A673 (cell line): Measurements from ENCODE around the gene STX8.

Source experiments
- EZH2 ChIP-seq: fragments of 200-600 bp; sonication (generic); IDR thresholded peaks from 2 replicates; pipeline ENCODE4 v1.6.1; 2017; ENCODE audit warnings: borderline replicate concordance, low read depth, mild to moderate bottlenecking, mixed read lengths, antibody characterized with exemption, low read length; ENCODE audit not compliant: poor library complexity, severe bottlenecking
- TF ChIP-seq, protein P1 (sequence below): fragments of 300-800, 200-600 bp; sonication (generic); conservative IDR thresholded peaks from 2 replicates; pipeline ENCODE4 v1.5.1; 2017; ENCODE audit warnings: low read depth, mild to moderate bottlenecking, antibody characterized with exemption, low read length, moderate library complexity, mixed read lengths

DNA sequence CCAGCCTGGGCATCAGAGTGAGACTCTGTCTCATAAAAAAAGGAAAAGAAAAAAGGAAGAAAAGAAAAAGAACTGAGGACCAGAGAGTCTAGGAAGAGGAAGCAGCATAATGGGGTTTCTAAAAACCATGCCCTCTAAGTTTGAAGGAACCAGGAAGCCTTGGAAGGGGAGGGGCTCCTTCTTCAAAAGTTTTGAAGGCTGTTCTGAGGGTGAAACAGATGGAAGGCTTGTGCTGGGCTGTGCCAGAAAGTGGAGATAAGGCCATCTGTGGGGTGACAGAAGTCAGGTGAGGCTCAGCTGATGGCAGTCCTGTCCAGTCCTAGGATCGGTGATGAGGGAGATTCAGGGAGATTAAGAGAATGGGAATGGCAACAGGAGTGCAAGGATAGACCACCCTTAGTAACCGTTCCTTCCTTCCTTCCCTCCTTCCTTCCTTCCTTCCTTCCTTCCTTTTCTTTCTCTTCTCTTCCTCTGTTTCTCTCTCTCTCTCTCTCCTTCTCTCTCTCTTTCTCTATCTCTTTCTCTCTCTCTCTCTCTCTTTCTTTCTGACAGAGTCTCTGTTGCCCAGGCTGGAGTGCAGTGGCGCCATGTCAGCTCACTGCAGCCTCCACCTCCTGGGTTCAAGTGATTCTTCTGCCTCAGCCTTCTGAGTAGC lies 371.7 kb downstream of the STX8 start:
- TF ChIP-seq, protein P1, sequence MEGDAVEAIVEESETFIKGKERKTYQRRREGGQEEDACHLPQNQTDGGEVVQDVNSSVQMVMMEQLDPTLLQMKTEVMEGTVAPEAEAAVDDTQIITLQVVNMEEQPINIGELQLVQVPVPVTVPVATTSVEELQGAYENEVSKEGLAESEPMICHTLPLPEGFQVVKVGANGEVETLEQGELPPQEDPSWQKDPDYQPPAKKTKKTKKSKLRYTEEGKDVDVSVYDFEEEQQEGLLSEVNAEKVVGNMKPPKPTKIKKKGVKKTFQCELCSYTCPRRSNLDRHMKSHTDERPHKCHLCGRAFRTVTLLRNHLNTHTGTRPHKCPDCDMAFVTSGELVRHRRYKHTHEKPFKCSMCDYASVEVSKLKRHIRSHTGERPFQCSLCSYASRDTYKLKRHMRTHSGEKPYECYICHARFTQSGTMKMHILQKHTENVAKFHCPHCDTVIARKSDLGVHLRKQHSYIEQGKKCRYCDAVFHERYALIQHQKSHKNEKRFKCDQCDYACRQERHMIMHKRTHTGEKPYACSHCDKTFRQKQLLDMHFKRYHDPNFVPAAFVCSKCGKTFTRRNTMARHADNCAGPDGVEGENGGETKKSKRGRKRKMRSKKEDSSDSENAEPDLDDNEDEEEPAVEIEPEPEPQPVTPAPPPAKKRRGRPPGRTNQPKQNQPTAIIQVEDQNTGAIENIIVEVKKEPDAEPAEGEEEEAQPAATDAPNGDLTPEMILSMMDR: no peak
- TF ChIP-seq EZH2: no peak
